Tibial nerve (tissue), 4 donors: ENCODE results near the gene GRPEL1.

Experiments
- CTCF ChIP-seq, 5 experiments: fragments of 200-600 bp in 3 of 5; fragments of 450-650 bp in 2 of 5; sonication (generic) in 3 of 5; IDR thresholded peaks; one replicate each; pipeline ENCODE4 v1.5.1; 2016 to 2019; ENCODE audit warnings: antibody characterized with exemption in 5 of 5, mild to moderate bottlenecking in 3 of 5, moderate library complexity in 2 of 5
- EP300 ChIP-seq, 2 donors: sonication (generic); formaldehyde crosslinking; IDR thresholded peaks; one replicate each; pipeline ENCODE4 v1.6.1; 2017; ENCODE audit warnings: antibody characterized with exemption in 2 of 2, mild to moderate bottlenecking in 1 of 2
- POLR2A ChIP-seq, 2 donors: fragments of 450-650 bp; IDR thresholded peaks; one replicate each; pipeline ENCODE4 v1.6.1; 2017; ENCODE audit warnings: antibody characterized with exemption in 2 of 2, mild to moderate bottlenecking in 2 of 2, moderate library complexity in 2 of 2

DNA sequence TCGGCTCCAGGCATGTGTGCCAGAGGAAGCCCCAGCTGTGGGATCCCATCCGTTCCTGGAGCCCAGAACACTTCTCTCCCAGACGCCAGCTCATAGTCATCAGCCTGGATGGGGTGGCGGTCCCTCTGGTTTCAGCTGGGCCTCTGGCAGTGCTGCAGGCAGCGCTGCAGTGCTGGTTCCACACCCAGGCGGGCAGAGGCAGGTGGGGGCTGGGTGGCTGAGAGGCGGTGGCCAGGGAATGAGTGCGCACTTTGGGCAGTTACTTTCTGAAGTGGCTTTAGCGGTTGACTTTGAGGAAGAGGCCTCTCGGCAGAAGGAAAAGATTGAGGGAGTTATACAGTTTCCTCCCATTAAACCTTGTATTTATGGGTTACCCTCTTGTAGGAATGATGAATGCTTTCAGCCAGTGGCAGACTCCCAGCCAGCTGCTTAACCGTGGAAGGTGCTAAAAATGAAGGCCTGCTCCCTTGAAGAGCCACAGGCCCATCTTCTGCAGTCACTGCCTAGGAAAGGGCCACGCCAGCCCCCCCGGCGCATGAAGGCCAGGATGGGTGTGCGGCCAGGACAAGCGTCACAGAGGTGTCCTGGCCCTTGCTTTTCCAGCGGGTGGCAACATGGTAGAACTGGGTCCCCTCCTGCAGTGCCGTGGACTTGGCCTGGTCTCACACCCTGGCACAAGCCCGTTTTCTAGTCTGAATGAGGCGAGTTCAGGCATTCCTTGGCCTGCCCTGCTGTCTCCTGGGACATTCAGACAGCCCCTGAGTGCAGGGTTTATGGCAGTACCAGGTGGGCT lies 14.7 kb downstream of the GRPEL1 start:
- TF ChIP-seq CTCF (IDR thresholded peaks at IDR 0.05) (no peak), POLR2A (IDR thresholded peaks at IDR 0.05) (no peak), EP300 (IDR thresholded peaks at IDR 0.05) (no peak)
